Hematopoietic multipotent progenitor cell treated with erythropoietin and hydrocortisone succinate and interleukin-3 and kit ligand, for 8 days (in vitro differentiated cells): ENCODE measurements around the gene XXYLT1.
"Not testable (repeated sequence)": the region's sequence is repeated elsewhere in the genome, so short reads cannot be mapped to it uniquely, and the experiment has no call there.

Experiments used
- DNase-seq: peaks from one replicate; pipeline ENCODE4 v3.0.0-alpha.2; 2015

The XXYLT1 gene

GRCh38 chr3:195204360-195205163 lies 66.4 kb downstream of the XXYLT1 start:
- DNase-seq, result peak; percentile 61

GRCh38 chr3:195203606-195204005 lies 67.4 kb downstream of the XXYLT1 start:
- DNase-seq, result peak; percentile 51

- DNase-seq, result no peak
Observed at GRCh38 chr3:195201295-195201694, 69.7 kb downstream of the XXYLT1 start.

DNA sequence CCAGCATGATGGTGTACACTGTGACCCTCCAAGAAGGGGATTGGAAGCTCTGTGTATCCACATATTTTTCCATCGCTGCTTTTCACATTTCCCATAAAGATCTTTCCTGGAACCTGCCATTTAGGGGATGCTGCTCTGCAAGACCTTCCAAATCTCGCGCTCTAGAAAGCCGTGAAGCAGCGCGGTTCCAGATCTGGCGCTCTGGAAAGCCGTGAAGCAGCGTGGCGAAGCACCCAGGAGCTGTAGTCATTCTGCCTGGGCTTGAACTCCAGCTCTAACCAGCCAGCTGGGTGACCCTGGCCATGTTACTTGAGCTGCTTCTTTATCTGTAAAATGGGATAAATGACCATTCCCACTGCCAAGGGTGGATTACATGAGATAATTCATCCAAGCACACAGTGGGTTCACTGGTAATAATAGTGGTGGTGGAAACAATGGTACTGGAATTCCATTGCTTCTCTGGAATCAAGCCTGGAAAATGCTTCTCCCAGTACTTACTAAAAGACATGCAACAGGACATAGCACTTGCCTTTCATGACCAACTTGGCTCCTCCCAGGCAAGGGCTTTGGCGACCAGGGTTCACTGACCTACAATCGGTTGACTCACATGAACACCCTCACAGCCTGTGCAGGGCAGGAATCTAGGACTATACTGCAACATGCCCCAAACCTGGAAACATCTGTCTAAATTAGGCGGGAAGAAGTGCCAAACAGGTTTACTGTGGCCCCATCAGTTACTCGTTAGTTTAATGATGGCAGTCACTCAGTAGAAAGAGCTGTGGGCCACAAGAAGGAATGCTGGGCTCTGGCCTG lies 70.7 kb downstream of the XXYLT1 start:
- DNase-seq, result no peak

- DNase-seq, result no peak
Observed at GRCh38 chr3:195198426-195199346, 72.3 kb downstream of the XXYLT1 start.

- no peak for DNase-seq
Observed at GRCh38 chr3:195197765-195198425, 73.1 kb downstream of the XXYLT1 start.

DNA sequence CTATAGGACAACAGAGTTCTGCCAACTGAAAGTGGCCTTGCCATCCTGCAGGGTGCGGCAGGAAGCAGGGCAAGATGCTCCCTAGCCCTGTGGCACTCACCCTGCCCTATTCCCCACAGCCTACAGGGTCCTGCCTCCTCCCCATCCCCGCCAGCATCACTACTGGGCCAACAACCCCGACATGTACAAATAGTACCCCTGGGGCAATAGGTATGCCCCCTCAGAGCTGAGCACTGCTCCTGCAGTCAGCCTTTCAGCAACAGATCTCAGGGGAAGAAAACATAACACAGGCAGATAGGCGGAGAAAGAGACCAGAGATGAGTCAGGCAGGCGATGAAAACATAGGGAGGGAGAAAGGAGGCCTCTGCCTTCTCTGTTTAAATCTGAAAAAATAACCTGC lies 74.7 kb downstream of the XXYLT1 start:
- DNase-seq, result no peak

DNA sequence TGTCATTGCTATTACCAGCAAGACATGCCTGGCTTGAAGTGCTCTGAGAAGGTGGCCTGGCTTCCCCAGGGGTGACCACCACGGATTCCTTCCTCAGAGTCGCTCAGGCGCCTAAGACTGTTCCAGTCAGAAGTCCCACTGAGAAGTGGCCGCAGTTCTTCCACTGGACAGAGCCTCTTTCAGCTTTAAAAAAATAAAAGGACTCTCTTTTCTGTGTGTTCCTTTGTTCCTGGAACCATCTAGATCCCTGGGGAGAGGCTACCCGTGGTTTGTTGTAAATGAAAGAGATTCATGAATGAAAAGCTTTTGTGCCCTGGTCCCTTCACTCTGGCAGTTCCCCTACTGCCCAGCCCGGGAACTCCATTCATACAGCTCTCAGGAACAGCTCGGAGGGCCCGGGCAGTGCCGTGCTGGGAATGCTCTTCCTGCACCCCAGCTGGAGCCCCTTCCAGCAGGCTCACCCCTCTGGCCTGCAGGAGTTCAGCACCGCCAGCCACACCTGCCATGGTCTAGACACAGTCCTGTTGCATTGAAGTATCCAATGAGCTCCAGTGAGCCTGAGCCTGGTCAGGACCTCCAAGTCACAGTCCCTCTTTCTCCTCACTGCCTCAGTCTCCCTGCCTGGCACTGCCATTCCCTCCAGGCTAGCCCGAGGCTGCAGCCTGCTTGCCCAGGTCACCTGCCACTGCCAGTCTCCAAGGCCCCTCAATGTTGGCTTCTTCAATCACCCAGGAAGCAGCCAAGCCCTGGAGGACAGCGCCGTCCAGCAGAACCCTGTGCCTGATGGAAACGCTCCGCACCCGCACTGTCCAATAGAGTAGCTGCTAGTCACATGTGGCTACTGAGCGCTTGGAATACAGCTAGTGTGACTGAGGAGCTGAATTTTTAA lies 75.4 kb downstream of the XXYLT1 start:
- DNase-seq, result no peak

- no peak for DNase-seq
Observed at GRCh38 chr3:195194559-195195206, 76.3 kb downstream of the XXYLT1 start.

GRCh38 chr3:195191580-195191979 lies 79.4 kb downstream of the XXYLT1 start:
- no peak for DNase-seq

GRCh38 chr3:195189821-195190220 lies 81.1 kb downstream of the XXYLT1 start:
- DNase-seq, result no peak

DNA sequence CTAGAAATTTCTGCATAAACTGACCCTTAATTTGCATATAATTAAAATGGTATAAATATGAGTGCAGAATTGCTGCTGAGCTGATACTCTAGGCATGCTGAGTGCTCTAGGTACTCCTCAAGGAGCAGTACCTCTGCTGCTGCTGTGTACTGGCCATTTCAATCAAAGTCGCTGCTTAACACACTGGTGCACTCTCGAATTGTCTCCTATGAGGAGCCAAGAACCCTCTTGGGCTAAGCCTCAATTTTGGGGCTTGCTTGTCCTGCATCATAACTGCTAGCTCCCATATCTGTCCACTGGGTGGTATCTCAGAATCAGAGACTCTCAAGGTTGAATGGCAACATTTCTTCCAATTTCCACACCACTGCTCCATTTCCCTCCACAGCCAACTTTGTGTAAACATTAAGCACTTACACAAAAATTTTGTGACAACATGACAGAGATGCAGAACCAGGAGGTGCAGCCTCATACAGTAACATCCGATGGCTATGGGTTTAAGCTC lies 82.5 kb downstream of the XXYLT1 start:
- DNase-seq, result peak; percentile 27

- peak; percentile 22 for DNase-seq
Observed at GRCh38 chr3:195187609-195188425, 83.1 kb downstream of the XXYLT1 start.

- not testable (repeated sequence) for DNase-seq
Observed at GRCh38 chr3:195186710-195187047, 84.3 kb downstream of the XXYLT1 start.

DNA sequence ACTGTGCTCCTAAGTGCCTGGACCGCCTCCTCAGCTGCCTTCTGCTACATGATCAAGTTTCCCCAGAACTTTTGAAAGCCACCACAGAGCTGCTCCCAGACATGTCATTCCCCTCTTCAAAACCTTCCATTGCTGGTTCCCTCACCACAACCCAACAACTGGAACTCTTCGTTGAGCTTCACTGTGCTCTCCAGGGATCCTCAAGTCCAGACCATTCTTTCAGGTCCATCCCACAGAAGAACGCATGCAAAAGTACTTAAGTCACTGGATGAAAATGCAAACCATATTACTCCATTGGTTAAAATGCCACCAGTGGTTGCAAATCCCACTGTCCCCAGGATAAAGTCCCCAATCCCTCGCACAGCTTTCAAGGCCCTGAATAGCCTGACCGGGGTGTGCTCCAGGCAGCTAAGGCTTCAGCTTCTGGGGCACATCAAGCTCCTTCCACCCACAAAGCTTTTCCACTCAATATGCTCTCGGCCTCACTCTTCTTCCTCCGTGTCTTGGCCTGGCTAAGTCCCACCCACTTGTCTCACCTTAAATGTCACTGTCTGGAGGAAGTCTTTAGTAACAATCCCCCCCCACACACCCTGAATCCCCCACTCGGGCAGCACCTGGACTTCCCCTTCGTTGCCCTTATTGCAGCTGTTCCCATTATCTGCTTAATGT lies 84.8 kb downstream of the XXYLT1 start:
- DNase-seq, result no peak

DNA sequence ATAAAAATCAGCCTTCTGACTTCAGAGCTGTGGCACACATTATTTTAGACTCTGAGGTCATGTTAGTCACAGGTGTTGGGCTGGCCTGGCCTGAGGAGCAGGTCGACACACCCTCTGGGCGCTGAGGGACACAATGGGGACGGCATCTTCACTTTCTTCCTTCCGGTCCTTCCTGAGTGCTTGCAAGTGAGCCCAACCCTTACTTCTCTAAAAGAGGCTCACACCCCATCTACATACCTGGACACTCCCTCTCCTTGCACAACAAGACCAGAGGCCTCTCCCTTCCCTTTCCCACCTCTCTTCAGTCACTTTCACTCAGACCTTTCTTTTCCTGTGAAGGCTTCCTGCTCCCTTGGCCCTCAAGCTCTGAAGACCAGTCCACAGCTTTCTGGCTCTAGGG lies 85.4 kb downstream of the XXYLT1 start:
- DNase-seq, result no peak

DNA sequence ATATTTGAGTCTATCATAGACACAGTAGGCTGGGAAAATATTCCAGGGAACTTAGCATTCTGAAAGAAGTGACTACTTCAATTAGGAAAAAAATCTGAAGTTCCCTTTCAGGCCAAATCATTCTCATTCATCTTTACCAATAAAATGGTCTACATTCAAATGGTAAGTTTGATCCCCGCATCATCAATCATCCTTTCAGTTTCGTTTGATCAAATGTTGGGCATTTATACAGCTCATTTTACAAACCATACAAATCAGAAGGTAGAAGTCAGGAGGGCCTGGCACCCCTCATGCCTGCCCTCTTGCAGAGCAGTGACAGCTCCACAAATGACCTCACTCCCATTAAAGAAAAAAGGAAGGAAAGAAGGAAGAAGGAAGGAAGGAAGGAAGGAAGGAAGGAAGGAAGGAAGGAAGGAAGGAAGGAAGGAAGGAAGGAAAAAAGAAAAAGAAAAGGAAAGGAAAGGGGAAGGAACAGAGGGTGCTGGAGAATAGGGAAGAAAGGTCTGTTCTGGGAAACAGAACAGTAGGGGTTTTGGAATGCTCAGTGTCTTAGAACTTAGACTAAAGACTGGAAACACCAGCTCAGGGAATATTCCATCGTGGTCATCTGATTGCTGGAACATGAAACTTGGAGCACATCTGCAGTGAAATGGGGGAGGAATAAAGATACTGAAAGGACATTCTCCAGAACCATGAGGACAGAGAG lies 86.1 kb downstream of the XXYLT1 start:
- no peak for DNase-seq

- DNase-seq, result no peak
Observed at GRCh38 chr3:195183071-195183776, 87.7 kb downstream of the XXYLT1 start.
